ENCODE data around the gene CHRNB1. TPM values are rescaled to one million over a fixed set of nuclear protein-coding genes. Genes with fewer than 3 reads are reported as not detected.

The CHRNB1 gene
- polyA plus RNA-seq, 1 donor (not counting 4 experiments of a cell fraction or from before 2014, with no cell fraction given) = 22.0 TPM

DNA sequence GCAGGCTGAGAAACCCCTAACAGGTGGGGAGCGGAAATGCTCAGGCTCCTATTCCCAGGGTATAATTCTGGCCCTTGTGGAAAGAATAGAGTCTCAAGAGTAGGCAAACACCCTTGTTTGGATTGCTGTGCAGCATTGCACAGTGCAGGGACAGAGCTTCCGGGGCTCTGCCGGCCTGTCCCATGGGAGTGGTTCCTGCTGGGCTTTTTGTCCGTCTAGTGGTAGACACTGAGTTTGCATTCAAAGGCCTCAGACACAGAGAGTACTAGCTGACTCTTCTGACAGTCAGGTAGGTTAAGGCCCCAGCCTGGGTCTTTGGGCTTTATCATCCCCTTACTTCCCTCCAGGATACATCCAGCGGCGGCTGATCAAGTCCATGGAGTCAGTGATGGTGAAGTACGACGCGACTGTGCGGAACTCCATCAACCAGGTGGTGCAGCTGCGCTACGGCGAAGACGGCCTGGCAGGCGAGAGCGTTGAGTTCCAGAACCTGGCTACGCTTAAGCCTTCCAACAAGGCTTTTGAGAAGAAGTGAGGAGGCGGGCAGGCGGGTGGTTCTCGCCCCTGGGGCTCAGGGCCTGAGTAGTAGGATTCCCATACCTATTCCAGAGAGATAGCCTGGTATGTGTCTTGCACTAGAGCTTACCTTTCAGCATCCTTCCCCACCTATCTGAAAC is 57.4 kb downstream of the CHRNB1 start:
- no peaks in the 10 kb centered on the region for H3K4me1 ChIP-seq (ENCODE audit: control insufficient read depth, extremely low read depth, insufficient read depth, low read length)

DNA sequence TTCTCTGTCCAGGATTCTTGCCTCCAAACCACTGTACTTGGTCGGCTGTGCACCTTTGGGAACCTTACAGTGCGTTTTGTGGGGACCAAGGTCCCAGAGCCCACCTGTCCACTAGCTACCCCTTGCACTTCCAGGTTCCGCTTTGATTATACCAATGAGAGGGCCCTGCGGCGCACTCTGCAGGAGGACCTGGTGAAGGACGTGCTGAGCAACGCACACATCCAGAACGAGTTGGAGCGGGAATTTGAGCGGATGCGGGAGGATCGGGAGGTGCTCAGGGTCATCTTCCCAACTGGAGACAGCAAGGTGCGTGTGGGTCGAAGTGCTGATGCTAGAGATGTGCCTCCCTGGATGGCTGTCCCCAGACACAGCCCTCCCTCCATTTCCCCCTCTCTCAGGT is 58.1 kb downstream of the CHRNB1 start:
- Histone ChIP-seq H3K4me3 (ENCODE audit: control insufficient read depth in 2 of 3, extremely low read depth in 1 of 3, insufficient read depth in 2 of 3, low read depth in 1 of 3, low read length in 3 of 3) (no peak overlapping the region), H3K27ac (ENCODE audit: control insufficient read depth, insufficient read depth, low read length) (no peak overlapping the region), H3K79me2 (ENCODE audit: control insufficient read depth, insufficient read depth, low read length) (peaks cover 2% of the 10 kb centered on the region), H3K9me3 (ENCODE audit: control insufficient read depth, low read depth, low read length) (no peaks in the 10 kb centered on the region), H3K27me3 (ENCODE audit: control insufficient read depth, extremely low read depth, insufficient read depth, low read length) (no peaks in the 10 kb centered on the region), H4K20me1 (ENCODE audit: control insufficient read depth, extremely low read depth, insufficient read depth, low read length) (no peaks in the 10 kb centered on the region), H3K9ac (ENCODE audit: control insufficient read depth, extremely low read depth, insufficient read depth, low read length) (no peak overlapping the region), H3K36me3 (ENCODE audit: control insufficient read depth in 2 of 2, extremely low read depth in 1 of 2, insufficient read depth in 2 of 2, low read length in 2 of 2) (peaks cover 55 to 57% of the 10 kb centered on the region in 2 experiments), H3K4me2 (ENCODE audit: control insufficient read depth, extremely low read depth, insufficient read depth, low read depth, low read length) (no peak overlapping the region), H3K4me1 (ENCODE audit: control insufficient read depth, extremely low read depth, insufficient read depth, low read length) (no peaks in the 10 kb centered on the region), H2AFZ (ENCODE audit: control insufficient read depth, low read length) (no peak overlapping the region), H3K9me1 (ENCODE audit: control insufficient read depth, extremely low read depth, insufficient read depth, low read length) (no peaks in the 10 kb centered on the region)
- dilution Hi-C loops (cut with MboI; ENCODE audit: extremely low pct_ligation_motif_present, low sequenced_read_pairs) = no loop called here
- DNase-seq (ENCODE audit: low read depth, low spot score) (no peak), FAIRE-seq (no peak)
- no peak for TF ChIP-seq EZH2 (IDR thresholded peaks at IDR 0.05; ENCODE audit: low read length)
- TF ChIP-seq, protein P1, sequence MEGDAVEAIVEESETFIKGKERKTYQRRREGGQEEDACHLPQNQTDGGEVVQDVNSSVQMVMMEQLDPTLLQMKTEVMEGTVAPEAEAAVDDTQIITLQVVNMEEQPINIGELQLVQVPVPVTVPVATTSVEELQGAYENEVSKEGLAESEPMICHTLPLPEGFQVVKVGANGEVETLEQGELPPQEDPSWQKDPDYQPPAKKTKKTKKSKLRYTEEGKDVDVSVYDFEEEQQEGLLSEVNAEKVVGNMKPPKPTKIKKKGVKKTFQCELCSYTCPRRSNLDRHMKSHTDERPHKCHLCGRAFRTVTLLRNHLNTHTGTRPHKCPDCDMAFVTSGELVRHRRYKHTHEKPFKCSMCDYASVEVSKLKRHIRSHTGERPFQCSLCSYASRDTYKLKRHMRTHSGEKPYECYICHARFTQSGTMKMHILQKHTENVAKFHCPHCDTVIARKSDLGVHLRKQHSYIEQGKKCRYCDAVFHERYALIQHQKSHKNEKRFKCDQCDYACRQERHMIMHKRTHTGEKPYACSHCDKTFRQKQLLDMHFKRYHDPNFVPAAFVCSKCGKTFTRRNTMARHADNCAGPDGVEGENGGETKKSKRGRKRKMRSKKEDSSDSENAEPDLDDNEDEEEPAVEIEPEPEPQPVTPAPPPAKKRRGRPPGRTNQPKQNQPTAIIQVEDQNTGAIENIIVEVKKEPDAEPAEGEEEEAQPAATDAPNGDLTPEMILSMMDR (optimal IDR thresholded peaks at IDR 0.05 in 1 of 3, IDR thresholded peaks at IDR 0.05 in 1 of 3, conservative IDR thresholded peaks at IDR 0.05 in 1 of 3; ENCODE audit: extremely low read depth in 1 of 3, insufficient read depth in 2 of 3, low read length in 3 of 3) = peak in 2 of 3 experiments; percentile 41 to 43

More for the DNA sequence above, 57.4 kb downstream of the CHRNB1 start:
- Histone ChIP-seq H3K79me2 (ENCODE audit: control insufficient read depth, insufficient read depth, low read length) (peaks cover 3% of the 10 kb centered on the region), H2AFZ (ENCODE audit: control insufficient read depth, low read length) (no peak overlapping the region), H3K9me3 (ENCODE audit: control insufficient read depth, low read depth, low read length) (no peaks in the 10 kb centered on the region), H3K9me1 (ENCODE audit: control insufficient read depth, extremely low read depth, insufficient read depth, low read length) (no peaks in the 10 kb centered on the region), H4K20me1 (ENCODE audit: control insufficient read depth, extremely low read depth, insufficient read depth, low read length) (peaks cover 4% of the 10 kb centered on the region), H3K27me3 (ENCODE audit: control insufficient read depth, extremely low read depth, insufficient read depth, low read length) (no peaks in the 10 kb centered on the region), H3K4me3 (ENCODE audit: control insufficient read depth in 2 of 3, extremely low read depth in 1 of 3, insufficient read depth in 2 of 3, low read depth in 1 of 3, low read length in 3 of 3) (no peak overlapping the region), H3K27ac (ENCODE audit: control insufficient read depth, insufficient read depth, low read length) (no peak overlapping the region), H3K4me2 (ENCODE audit: control insufficient read depth, extremely low read depth, insufficient read depth, low read depth, low read length) (no peak overlapping the region), H3K9ac (ENCODE audit: control insufficient read depth, extremely low read depth, insufficient read depth, low read length) (no peak overlapping the region), H3K36me3 (ENCODE audit: control insufficient read depth in 2 of 2, extremely low read depth in 1 of 2, insufficient read depth in 2 of 2, low read length in 2 of 2) (peaks cover 61% of the 10 kb centered on the region in 2 experiments)
- DNase-seq (ENCODE audit: low read depth, low spot score) (no peak), FAIRE-seq (no peak)
- dilution Hi-C loops (cut with MboI; ENCODE audit: extremely low pct_ligation_motif_present, low sequenced_read_pairs) = no loop called here
- TF ChIP-seq EZH2 (IDR thresholded peaks at IDR 0.05; ENCODE audit: low read length) = no peak
- TF ChIP-seq, protein P1 (optimal IDR thresholded peaks at IDR 0.05 in 1 of 3, IDR thresholded peaks at IDR 0.05 in 1 of 3, conservative IDR thresholded peaks at IDR 0.05 in 1 of 3; ENCODE audit: extremely low read depth in 1 of 3, insufficient read depth in 2 of 3, low read length in 3 of 3) = no peak
